ENCODE data around the gene FBXL19.

The FBXL19 gene

GRCh38 chr16:30958175-30959079, 35.1 kb downstream of the FBXL19 start:
- Histone ChIP-seq H3K9me3 (ENCODE audit: low read length) (no peaks in the 10 kb centered on the region), H3K36me3 (ENCODE audit: insufficient read depth, low read length) (peaks cover 44% of the 10 kb centered on the region), H3K27me3 (ENCODE audit: insufficient read depth, low read length) (no peaks in the 10 kb centered on the region), H3K4me3 (ENCODE audit: low read length) (peak overlapping the region; percentile 67), H3K4me1 (ENCODE audit: insufficient read depth, low read length) (peaks cover 8% of the 10 kb centered on the region), H2AFZ (ENCODE audit: low read depth, low read length) (no peak overlapping the region)

- H3K4me1 ChIP-seq (ENCODE audit: insufficient read depth, low read length): peaks cover 8% of the 10 kb centered on the region
- peaks cover 70% of the 10 kb centered on the region for H3K36me3 ChIP-seq (ENCODE audit: insufficient read depth, low read length)
- no peaks in the 10 kb centered on the region for H3K27me3 ChIP-seq (ENCODE audit: insufficient read depth, low read length)
- H3K4me3 ChIP-seq (ENCODE audit: low read length): no peak overlapping the region
- H2AFZ ChIP-seq (ENCODE audit: low read depth, low read length): no peak overlapping the region
- H3K9me3 ChIP-seq (ENCODE audit: low read length): no peaks in the 10 kb centered on the region
Measured at GRCh38 chr16:30961384-30961783, 38.0 kb downstream of the FBXL19 start.

GRCh38 chr16:30963925-30964511, 40.6 kb downstream of the FBXL19 start:
- H3K36me3 ChIP-seq (ENCODE audit: insufficient read depth, low read length): peaks cover 86% of the 10 kb centered on the region

GRCh38 chr16:30964574-30965226, 41.3 kb downstream of the FBXL19 start:
- H3K4me1 ChIP-seq (ENCODE audit: insufficient read depth, low read length): no peaks in the 10 kb centered on the region
- H3K36me3 ChIP-seq (ENCODE audit: insufficient read depth, low read length): peaks cover 86% of the 10 kb centered on the region
- H3K27me3 ChIP-seq (ENCODE audit: insufficient read depth, low read length): no peaks in the 10 kb centered on the region
- no peak overlapping the region for H2AFZ ChIP-seq (ENCODE audit: low read depth, low read length)
- no peak overlapping the region for H3K4me3 ChIP-seq (ENCODE audit: low read length)
- no peaks in the 10 kb centered on the region for H3K9me3 ChIP-seq (ENCODE audit: low read length)

More at GRCh38 chr16:30963925-30964511, 40.6 kb downstream of the FBXL19 start:
- no peaks in the 10 kb centered on the region for H3K27me3 ChIP-seq (ENCODE audit: insufficient read depth, low read length)
- no peak overlapping the region for H3K4me3 ChIP-seq (ENCODE audit: low read length)
- H3K9me3 ChIP-seq (ENCODE audit: low read length): no peaks in the 10 kb centered on the region
- H2AFZ ChIP-seq (ENCODE audit: low read depth, low read length): no peak overlapping the region
- H3K4me1 ChIP-seq (ENCODE audit: insufficient read depth, low read length): peaks cover 1% of the 10 kb centered on the region

- peaks cover 82% of the 10 kb centered on the region for H3K36me3 ChIP-seq (ENCODE audit: insufficient read depth, low read length)
- no peaks in the 10 kb centered on the region for H3K4me1 ChIP-seq (ENCODE audit: insufficient read depth, low read length)
- no peak overlapping the region for H3K4me3 ChIP-seq (ENCODE audit: low read length)
- H2AFZ ChIP-seq (ENCODE audit: low read depth, low read length): no peak overlapping the region
- H3K27me3 ChIP-seq (ENCODE audit: insufficient read depth, low read length): no peaks in the 10 kb centered on the region
- no peaks in the 10 kb centered on the region for H3K9me3 ChIP-seq (ENCODE audit: low read length)
Measured at GRCh38 chr16:30965436-30965835, 42.1 kb downstream of the FBXL19 start.

- no peaks in the 10 kb centered on the region for H3K4me1 ChIP-seq (ENCODE audit: insufficient read depth, low read length)
- H3K9me3 ChIP-seq (ENCODE audit: low read length): no peaks in the 10 kb centered on the region
- H3K36me3 ChIP-seq (ENCODE audit: insufficient read depth, low read length): peaks cover 83% of the 10 kb centered on the region
- H3K27me3 ChIP-seq (ENCODE audit: insufficient read depth, low read length): no peaks in the 10 kb centered on the region
- no peak overlapping the region for H2AFZ ChIP-seq (ENCODE audit: low read depth, low read length)
- H3K4me3 ChIP-seq (ENCODE audit: low read length): no peak overlapping the region
Measured at GRCh38 chr16:30966033-30966619, 42.8 kb downstream of the FBXL19 start.

- Histone ChIP-seq H3K4me1 (ENCODE audit: insufficient read depth, low read length) (no peaks in the 10 kb centered on the region), H3K27me3 (ENCODE audit: insufficient read depth, low read length) (no peaks in the 10 kb centered on the region), H2AFZ (ENCODE audit: low read depth, low read length) (no peak overlapping the region), H3K4me3 (ENCODE audit: low read length) (no peak overlapping the region), H3K9me3 (ENCODE audit: low read length) (no peaks in the 10 kb centered on the region), H3K36me3 (ENCODE audit: insufficient read depth, low read length) (peaks cover 81% of the 10 kb centered on the region)
Measured at GRCh38 chr16:30967795-30968194, 44.4 kb downstream of the FBXL19 start.

GRCh38 chr16:30969246-30969842, 46.0 kb downstream of the FBXL19 start:
- H3K27me3 ChIP-seq (ENCODE audit: insufficient read depth, low read length): no peaks in the 10 kb centered on the region
- H3K9me3 ChIP-seq (ENCODE audit: low read length): no peaks in the 10 kb centered on the region
- no peak overlapping the region for H3K4me3 ChIP-seq (ENCODE audit: low read length)
- no peak overlapping the region for H2AFZ ChIP-seq (ENCODE audit: low read depth, low read length)
- no peaks in the 10 kb centered on the region for H3K4me1 ChIP-seq (ENCODE audit: insufficient read depth, low read length)
- H3K36me3 ChIP-seq (ENCODE audit: insufficient read depth, low read length): peaks cover 84% of the 10 kb centered on the region

GRCh38 chr16:30971298-30971697, 47.9 kb downstream of the FBXL19 start:
- no peaks in the 10 kb centered on the region for H3K4me1 ChIP-seq (ENCODE audit: insufficient read depth, low read length)
- peaks cover 84% of the 10 kb centered on the region for H3K36me3 ChIP-seq (ENCODE audit: insufficient read depth, low read length)
- H3K4me3 ChIP-seq (ENCODE audit: low read length): no peak overlapping the region
- H3K9me3 ChIP-seq (ENCODE audit: low read length): no peaks in the 10 kb centered on the region
- H3K27me3 ChIP-seq (ENCODE audit: insufficient read depth, low read length): no peaks in the 10 kb centered on the region
- H2AFZ ChIP-seq (ENCODE audit: low read depth, low read length): no peak overlapping the region

- H2AFZ ChIP-seq (ENCODE audit: low read depth, low read length): no peak overlapping the region
- no peaks in the 10 kb centered on the region for H3K4me1 ChIP-seq (ENCODE audit: insufficient read depth, low read length)
- peaks cover 84% of the 10 kb centered on the region for H3K36me3 ChIP-seq (ENCODE audit: insufficient read depth, low read length)
- no peaks in the 10 kb centered on the region for H3K27me3 ChIP-seq (ENCODE audit: insufficient read depth, low read length)
- H3K9me3 ChIP-seq (ENCODE audit: low read length): no peaks in the 10 kb centered on the region
- H3K4me3 ChIP-seq (ENCODE audit: low read length): no peak overlapping the region
Measured at GRCh38 chr16:30972872-30973271, 49.5 kb downstream of the FBXL19 start.

- H3K4me1 ChIP-seq (ENCODE audit: insufficient read depth, low read length): no peaks in the 10 kb centered on the region
- no peaks in the 10 kb centered on the region for H3K9me3 ChIP-seq (ENCODE audit: low read length)
- no peaks in the 10 kb centered on the region for H3K27me3 ChIP-seq (ENCODE audit: insufficient read depth, low read length)
- no peak overlapping the region for H2AFZ ChIP-seq (ENCODE audit: low read depth, low read length)
- peaks cover 85% of the 10 kb centered on the region for H3K36me3 ChIP-seq (ENCODE audit: insufficient read depth, low read length)
- no peak overlapping the region for H3K4me3 ChIP-seq (ENCODE audit: low read length)
Measured at GRCh38 chr16:30974348-30974747, 51.0 kb downstream of the FBXL19 start.

- Histone ChIP-seq H3K4me1 (ENCODE audit: insufficient read depth, low read length) (no peaks in the 10 kb centered on the region), H2AFZ (ENCODE audit: low read depth, low read length) (no peak overlapping the region), H3K9me3 (ENCODE audit: low read length) (no peaks in the 10 kb centered on the region), H3K36me3 (ENCODE audit: insufficient read depth, low read length) (peaks cover 86% of the 10 kb centered on the region), H3K4me3 (ENCODE audit: low read length) (no peak overlapping the region), H3K27me3 (ENCODE audit: insufficient read depth, low read length) (no peaks in the 10 kb centered on the region)
Measured at GRCh38 chr16:30976486-30976885, 53.1 kb downstream of the FBXL19 start.

All from neuron (in vitro differentiated cells).